Uterus (tissue), 2 donors: ENCODE data around the gene MADCAM1.

Experiments
- CTCF ChIP-seq, 4 experiments: fragments of 200-600 bp in 2 of 4; fragments of 450-650 bp in 2 of 4; sonication (generic) in 2 of 4; IDR thresholded peaks; one replicate each; pipeline ENCODE4 v1.5.1; 2016 to 2019; ENCODE audit warnings: antibody characterized with exemption in 4 of 4, mild to moderate bottlenecking in 2 of 4, moderate library complexity in 1 of 4
- POLR2A ChIP-seq, 2 donors: fragments of 450-650 bp; IDR thresholded peaks; one replicate each; pipeline ENCODE4 v1.6.1; 2016; ENCODE audit warnings: antibody characterized with exemption in 2 of 2, mild to moderate bottlenecking in 1 of 2, moderate library complexity in 1 of 2

GRCh38 chr19:461721-462551, 34.4 kb upstream of the MADCAM1 start:
- TF ChIP-seq CTCF (IDR thresholded peaks at IDR 0.05) (no peak), POLR2A (IDR thresholded peaks at IDR 0.05) (peak in 1 of 2 donors; percentile 11)
